ENCODE data around the gene FOXK2.
A peak's percentile ranks its signal among the peaks of the same experiment; 100 is the strongest.

FOXK2 gene

GRCh38 chr17:82518826-82519810 is at the start of gene FOXK2:
Gene FOXK2 (plus strand): TSS chr17:82519732. CDS start chr17:82519889, 157 bp downstream.
- Histone ChIP-seq H3K9me3 (ENCODE audit: control insufficient read depth, insufficient read depth, low read length) (no peaks in the 10 kb centered on the region), H3K9ac (ENCODE audit: low read depth, low read length) (peak within 1 kb of the TSS; percentile 99), H3K36me3 (ENCODE audit: insufficient read depth, low read length) (no peaks in the 10 kb centered on the region), H3K4me1 (ENCODE audit: insufficient read depth, low read length) (no peaks in the 10 kb centered on the region; the same call in 1 of the 2 replicates)

- no peak overlapping the region for H3K9ac ChIP-seq (ENCODE audit: low read depth, low read length)
- no peaks in the 10 kb centered on the region for H3K4me1 ChIP-seq (ENCODE audit: insufficient read depth, low read length)
- peaks cover 7% of the 10 kb centered on the region; the same call in 1 of the 2 replicates for H3K36me3 ChIP-seq (ENCODE audit: insufficient read depth, low read length)
- H3K9me3 ChIP-seq (ENCODE audit: control insufficient read depth, insufficient read depth, low read length) = no peaks in the 10 kb centered on the region
Observed at GRCh38 chr17:82470065-82470464, 49.5 kb upstream of the FOXK2 start.

GRCh38 chr17:82474223-82475010 is 45.1 kb upstream of the FOXK2 start:
- H3K9ac ChIP-seq (ENCODE audit: low read depth, low read length) = no peak overlapping the region
- H3K9me3 ChIP-seq (ENCODE audit: control insufficient read depth, insufficient read depth, low read length) = no peaks in the 10 kb centered on the region
- no peaks in the 10 kb centered on the region for H3K4me1 ChIP-seq (ENCODE audit: insufficient read depth, low read length)
- H3K36me3 ChIP-seq (ENCODE audit: insufficient read depth, low read length) = no peaks in the 10 kb centered on the region

- H3K9ac ChIP-seq (ENCODE audit: low read depth, low read length) = no peak overlapping the region
- no peaks in the 10 kb centered on the region for H3K4me1 ChIP-seq (ENCODE audit: insufficient read depth, low read length)
- H3K36me3 ChIP-seq (ENCODE audit: insufficient read depth, low read length) = no peaks in the 10 kb centered on the region
- H3K9me3 ChIP-seq (ENCODE audit: control insufficient read depth, insufficient read depth, low read length) = no peaks in the 10 kb centered on the region
Observed at GRCh38 chr17:82475458-82475857, 44.1 kb upstream of the FOXK2 start.

- H3K9me3 ChIP-seq (ENCODE audit: control insufficient read depth, insufficient read depth, low read length) = no peaks in the 10 kb centered on the region
- no peaks in the 10 kb centered on the region for H3K4me1 ChIP-seq (ENCODE audit: insufficient read depth, low read length)
- H3K9ac ChIP-seq (ENCODE audit: low read depth, low read length) = no peak overlapping the region
- no peaks in the 10 kb centered on the region; the same call in 1 of the 2 replicates for H3K36me3 ChIP-seq (ENCODE audit: insufficient read depth, low read length)
Observed at GRCh38 chr17:82477934-82478333, 41.6 kb upstream of the FOXK2 start.

GRCh38 chr17:82479602-82480001 is 39.9 kb upstream of the FOXK2 start:
- H3K9me3 ChIP-seq (ENCODE audit: control insufficient read depth, insufficient read depth, low read length) = no peaks in the 10 kb centered on the region
- H3K9ac ChIP-seq (ENCODE audit: low read depth, low read length) = no peak overlapping the region
- no peaks in the 10 kb centered on the region for H3K4me1 ChIP-seq (ENCODE audit: insufficient read depth, low read length)
- no peaks in the 10 kb centered on the region; the same call in 1 of the 2 replicates for H3K36me3 ChIP-seq (ENCODE audit: insufficient read depth, low read length)

GRCh38 chr17:82480318-82480717 is 39.2 kb upstream of the FOXK2 start:
- H3K4me1 ChIP-seq (ENCODE audit: insufficient read depth, low read length) = no peaks in the 10 kb centered on the region
- no peak overlapping the region for H3K9ac ChIP-seq (ENCODE audit: low read depth, low read length)
- no peaks in the 10 kb centered on the region for H3K9me3 ChIP-seq (ENCODE audit: control insufficient read depth, insufficient read depth, low read length)
- H3K36me3 ChIP-seq (ENCODE audit: insufficient read depth, low read length) = no peaks in the 10 kb centered on the region; the same call in 1 of the 2 replicates

- Histone ChIP-seq H3K36me3 (ENCODE audit: insufficient read depth, low read length) (no peaks in the 10 kb centered on the region; the same call in 1 of the 2 replicates), H3K9me3 (ENCODE audit: control insufficient read depth, insufficient read depth, low read length) (no peaks in the 10 kb centered on the region), H3K4me1 (ENCODE audit: insufficient read depth, low read length) (no peaks in the 10 kb centered on the region), H3K9ac (ENCODE audit: low read depth, low read length) (no peak overlapping the region)
Observed at GRCh38 chr17:82483204-82483660, 36.3 kb upstream of the FOXK2 start.

- H3K9ac ChIP-seq (ENCODE audit: low read depth, low read length) = no peak overlapping the region
- H3K9me3 ChIP-seq (ENCODE audit: control insufficient read depth, insufficient read depth, low read length) = no peaks in the 10 kb centered on the region
- H3K36me3 ChIP-seq (ENCODE audit: insufficient read depth, low read length) = no peaks in the 10 kb centered on the region; the same call in 1 of the 2 replicates
- no peaks in the 10 kb centered on the region for H3K4me1 ChIP-seq (ENCODE audit: insufficient read depth, low read length)
Observed at GRCh38 chr17:82483836-82484235, 35.7 kb upstream of the FOXK2 start.

GRCh38 chr17:82486231-82487094 is 33.1 kb upstream of the FOXK2 start:
- no peaks in the 10 kb centered on the region for H3K4me1 ChIP-seq (ENCODE audit: insufficient read depth, low read length)
- H3K36me3 ChIP-seq (ENCODE audit: insufficient read depth, low read length) = no peaks in the 10 kb centered on the region; the same call in 1 of the 2 replicates
- no peaks in the 10 kb centered on the region for H3K9me3 ChIP-seq (ENCODE audit: control insufficient read depth, insufficient read depth, low read length)
- no peak overlapping the region for H3K9ac ChIP-seq (ENCODE audit: low read depth, low read length)

- Histone ChIP-seq H3K9ac (ENCODE audit: low read depth, low read length) (no peak overlapping the region), H3K4me1 (ENCODE audit: insufficient read depth, low read length) (no peaks in the 10 kb centered on the region), H3K36me3 (ENCODE audit: insufficient read depth, low read length) (no peaks in the 10 kb centered on the region), H3K9me3 (ENCODE audit: control insufficient read depth, insufficient read depth, low read length) (no peaks in the 10 kb centered on the region)
Observed at GRCh38 chr17:82487910-82488309, 31.6 kb upstream of the FOXK2 start.

GRCh38 chr17:82489117-82489516 is 30.4 kb upstream of the FOXK2 start:
- Histone ChIP-seq H3K4me1 (ENCODE audit: insufficient read depth, low read length) (no peaks in the 10 kb centered on the region; the same call in 1 of the 2 replicates), H3K9me3 (ENCODE audit: control insufficient read depth, insufficient read depth, low read length) (no peaks in the 10 kb centered on the region), H3K9ac (ENCODE audit: low read depth, low read length) (no peak overlapping the region), H3K36me3 (ENCODE audit: insufficient read depth, low read length) (no peaks in the 10 kb centered on the region)

GRCh38 chr17:82489851-82490511 is 29.6 kb upstream of the FOXK2 start:
- no peak overlapping the region for H3K9ac ChIP-seq (ENCODE audit: low read depth, low read length)
- no peaks in the 10 kb centered on the region for H3K36me3 ChIP-seq (ENCODE audit: insufficient read depth, low read length)
- H3K4me1 ChIP-seq (ENCODE audit: insufficient read depth, low read length) = no peaks in the 10 kb centered on the region; the same call in 1 of the 2 replicates
- no peaks in the 10 kb centered on the region for H3K9me3 ChIP-seq (ENCODE audit: control insufficient read depth, insufficient read depth, low read length)

Measured in ES-I3 (cell line).